SKM-1 treated with dmso at 0.1 percent for 144 hours (cell line): ENCODE measurements around the gene KERA.

Source experiments
- DNase-seq: peaks from one replicate; lab custom pipeline; 2025; ENCODE audit not compliant: unreplicated experiment; lab: John Stamatoyannopoulos, UW

The KERA gene

GRCh38 chr12:91017511-91018263, 40.1 kb downstream of the KERA start:
- no peak for DNase-seq

DNA sequence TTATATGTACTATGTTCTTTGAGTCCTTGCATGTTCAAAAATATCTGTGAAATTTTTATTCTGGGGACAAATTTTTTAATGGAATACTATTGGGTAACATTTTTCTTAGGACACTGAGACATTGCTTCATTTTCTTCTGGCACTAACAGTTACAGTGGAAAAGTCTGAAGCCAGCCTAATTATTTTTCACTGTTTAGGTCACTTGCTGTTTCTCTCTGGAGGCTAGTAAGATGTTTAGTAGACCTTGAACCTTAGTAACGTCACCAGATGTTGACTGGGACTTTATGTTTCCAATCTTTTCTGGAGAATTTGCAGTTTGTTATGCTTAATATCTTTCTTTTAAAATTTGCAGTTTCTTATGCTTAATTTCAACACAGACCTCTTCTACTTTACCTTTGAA, 40.8 kb downstream of the KERA start:
- DNase-seq, result no peak

GRCh38 chr12:91009319-91009950, 48.4 kb downstream of the KERA start:
- DNase-seq, result no peak

DNA sequence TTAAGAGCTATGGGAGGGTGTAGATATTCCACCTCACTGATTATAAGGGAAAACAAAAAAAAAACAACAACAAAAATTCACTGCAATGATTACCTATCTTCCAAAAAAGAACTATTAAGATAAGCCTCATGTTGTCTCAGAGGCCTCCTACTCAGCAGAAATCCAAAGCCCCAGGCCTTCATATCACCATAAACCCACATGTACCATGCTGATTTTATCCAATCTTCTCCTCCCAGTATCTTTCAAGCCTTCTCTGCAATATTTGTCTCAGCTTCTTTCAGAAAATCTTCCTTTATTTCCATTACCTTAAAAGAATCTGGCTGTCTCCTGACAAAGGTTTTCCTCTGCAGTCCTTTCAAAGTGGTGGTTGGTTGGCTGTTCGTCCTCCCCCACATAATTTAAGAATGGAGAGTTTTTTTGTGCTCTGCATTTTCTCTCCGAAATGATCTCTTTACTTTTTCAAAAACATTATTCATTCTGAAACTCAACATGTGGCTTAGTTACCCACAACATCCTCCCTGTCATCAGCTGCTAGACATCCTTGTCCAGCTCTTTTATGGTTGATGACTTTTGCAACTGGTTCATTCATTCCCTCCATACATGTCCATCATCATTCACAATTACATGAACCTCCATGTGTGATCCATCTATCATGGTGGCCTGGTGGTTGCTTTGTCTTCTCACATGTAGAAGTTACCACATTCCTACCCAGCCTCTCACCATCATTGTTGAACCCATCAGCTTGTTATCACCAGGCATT, 50.1 kb downstream of the KERA start:
- no peak for DNase-seq

DNA sequence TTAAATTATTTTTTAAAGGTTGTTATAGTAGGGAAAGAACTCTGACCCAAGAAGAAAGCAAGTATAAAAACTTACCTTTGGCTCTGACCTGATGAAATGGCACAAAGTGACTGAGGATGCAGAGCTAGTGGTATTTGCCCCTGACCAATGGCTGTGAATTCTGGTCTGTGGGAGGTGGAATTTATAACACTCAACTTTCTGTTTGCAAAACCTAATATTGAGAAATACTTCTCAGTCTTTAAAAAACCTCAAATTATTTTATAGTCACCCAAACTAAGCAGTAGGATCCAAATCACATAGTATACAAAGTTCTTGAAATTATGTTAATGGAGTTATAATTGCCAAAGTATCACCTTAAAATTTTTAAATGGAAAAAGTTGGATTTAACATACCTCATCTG, 53.0 kb downstream of the KERA start, which contains the start of gene EPYC:
TSS of gene EPYC (minus strand) at position 101 of the 400 bp plus-strand sequence. CDS start 2,407 bp downstream, outside the sequence.
- DNase-seq, result no peak

GRCh38 chr12:91003737-91004136, 54.1 kb downstream of the KERA start:
- DNase-seq, result no peak

- no peak for DNase-seq
These were observed 56.5 kb downstream of the KERA start for GRCh38 chr12:91001306-91001705.
